IMR-90 (cell line): ENCODE measurements around the gene TNFSF13B. TPM values are rescaled to one million over a fixed set of nuclear protein-coding genes. Genes with fewer than 3 reads are reported as not detected.

Source experiments
- ATAC-seq: fragments of 200-7000 bp; cut with Tn5 transposase; 2 replicates; pipeline ENCODE4 v1.9.1; 2020; ENCODE audit warnings: low read depth, mild to moderate bottlenecking, moderate library complexity
- BruUV-seq: library from RNA; stranded (reverse); fragments of 400-500 nt; replicated peaks from 2 replicates; lab custom pipeline; 2021; lab: Mats Ljungman, UMichigan
- CTCF ChIA-PET: fragments of 300-600 bp; formaldehyde crosslinking; extraction: SDS; loops from one replicate; lab custom pipeline; 2021; ENCODE audit warnings: antibody characterized with exemption; lab: Yijun Ruan, JAX
- POLR2A ChIA-PET: fragments of 300-600 bp; sonication (Branson Sonifier 250); formaldehyde crosslinking; loops from one replicate; lab custom pipeline; 2022; ENCODE audit warnings: antibody characterized with exemption; ENCODE audit not compliant: unreplicated experiment; lab: Charles Lee
- DNase-seq: peaks from one replicate; pipeline ENCODE4 v3.0.0; 2013
- H2AFZ ChIP-seq: replicated peaks from 2 replicates; pipeline ENCODE3; 2013; ENCODE audit warnings: low read length, mild to moderate bottlenecking; ENCODE audit not compliant: poor library complexity
- H2AK5ac ChIP-seq: 2 replicates; pipeline ENCODE4 v1.6.1; 2013; ENCODE audit warnings: low read depth, low read length, inconsistent platforms
- H2AK9ac ChIP-seq: replicated peaks from 2 replicates; pipeline ENCODE3; 2013; ENCODE audit warnings: mild to moderate bottlenecking, low read depth, low read length, moderate library complexity; ENCODE audit not compliant: poor library complexity
- H2BK120ac ChIP-seq: 2 replicates; pipeline ENCODE4 v1.6.1; 2013; ENCODE audit warnings: low read depth, low read length, inconsistent platforms
- H2BK15ac ChIP-seq: 3 replicates; pipeline ENCODE4 v1.6.1; 2013; ENCODE audit warnings: low read depth, low read length, inconsistent platforms
- H2BK20ac ChIP-seq: 2 replicates; pipeline ENCODE4 v1.6.1; 2013; ENCODE audit warnings: low read depth, mild to moderate bottlenecking, inconsistent platforms, low read length, moderate library complexity
- H2BK5ac ChIP-seq: 2 replicates; pipeline ENCODE4 v1.6.1; 2013; ENCODE audit warnings: mild to moderate bottlenecking, low read depth, low read length, inconsistent platforms; ENCODE audit not compliant: poor library complexity, severe bottlenecking
- H3K14ac ChIP-seq: replicated peaks from 2 replicates; pipeline ENCODE4 v1.6.1; 2013; ENCODE audit warnings: low read depth, low read length, inconsistent platforms
- H3K18ac ChIP-seq: 2 replicates; pipeline ENCODE4 v1.6.1; 2013; ENCODE audit warnings: low read depth, low read length, control low read depth
- H3K23ac ChIP-seq: 2 replicates; pipeline ENCODE4 v1.6.1; 2013; ENCODE audit warnings: low read depth, low read length, inconsistent platforms
- H3K27ac ChIP-seq: 2 replicates; pipeline ENCODE4 v1.5.1; 2013; ENCODE audit warnings: mild to moderate bottlenecking, control low read depth, low read length; ENCODE audit not compliant: insufficient read depth
- H3K27me3 ChIP-seq: 2 replicates; pipeline ENCODE4 v1.6.1; 2013; ENCODE audit warnings: low read length; ENCODE audit not compliant: control insufficient read depth, insufficient read depth
- H3K36me3 ChIP-seq: 2 replicates; pipeline ENCODE4 v1.6.1; 2013; ENCODE audit warnings: low read length, mixed read lengths; ENCODE audit not compliant: control insufficient read depth, insufficient read depth
- H3K4ac ChIP-seq: 2 replicates; pipeline ENCODE4 v1.6.1; 2013; ENCODE audit warnings: low read depth, low read length, inconsistent platforms
- H3K4me1 ChIP-seq: 2 replicates; pipeline ENCODE4 v1.6.1; 2013; ENCODE audit warnings: low read length, mixed read lengths; ENCODE audit not compliant: control insufficient read depth, insufficient read depth
- H3K4me2 ChIP-seq: 2 replicates; pipeline ENCODE4 v1.6.1; 2013; ENCODE audit warnings: low read depth, mild to moderate bottlenecking, control low read depth, low read length, moderate library complexity
- H3K4me3 ChIP-seq: 2 replicates; pipeline ENCODE4 v1.5.1; 2013; ENCODE audit warnings: low read depth, mild to moderate bottlenecking, control low read depth, low read length, moderate library complexity; ENCODE audit not compliant: insufficient read depth
- H3K56ac ChIP-seq: 2 replicates; pipeline ENCODE4 v1.6.1; 2013; ENCODE audit warnings: low read length, inconsistent platforms; ENCODE audit not compliant: insufficient read depth; ENCODE audit errors: extremely low read depth
- H3K79me1 ChIP-seq, 2 experiments: 2 replicates each; pipeline ENCODE4 v1.6.1; 2013; ENCODE audit warnings: low read length in 2 of 2, inconsistent platforms in 1 of 2, low read depth in 1 of 2
- H3K9ac ChIP-seq: 2 replicates; pipeline ENCODE4 v1.6.1; 2013; ENCODE audit warnings: low read depth, low read length, control low read depth
- H3K9me1 ChIP-seq: 2 replicates; pipeline ENCODE4 v1.6.1; 2013; ENCODE audit warnings: low read length, inconsistent platforms; ENCODE audit not compliant: insufficient read depth
- H3K9me3 ChIP-seq: 2 replicates; pipeline ENCODE4 v1.6.1; 2013; ENCODE audit warnings: low read length; ENCODE audit not compliant: control insufficient read depth, insufficient read depth
- H4K20me1 ChIP-seq: 2 replicates; pipeline ENCODE4 v1.6.1; 2013; ENCODE audit warnings: low read length, inconsistent platforms; ENCODE audit not compliant: insufficient read depth
- H4K5ac ChIP-seq: 2 replicates; pipeline ENCODE4 v1.6.1; 2013; ENCODE audit warnings: mild to moderate bottlenecking, low read depth, low read length, control low read depth
- H4K8ac ChIP-seq, 2 experiments: 2 replicates each; pipeline ENCODE4 v1.6.1; 2013; ENCODE audit warnings: low read depth in 2 of 2, low read length in 2 of 2, control low read depth in 1 of 2, inconsistent platforms in 1 of 2
- H4K91ac ChIP-seq: 2 replicates; pipeline ENCODE4 v1.6.1; 2013; ENCODE audit warnings: low read depth, low read length, inconsistent platforms; ENCODE audit not compliant: insufficient read depth
- BHLHE40 ChIP-seq: fragments of 150-350 bp; IDR thresholded peaks from 2 replicates; pipeline ENCODE4 v1.6.1; 2016; ENCODE audit warnings: mild to moderate bottlenecking, low read depth, low read length
- CEBPB ChIP-seq: IDR thresholded peaks from 2 replicates; pipeline ENCODE4 v1.6.1; 2012; ENCODE audit warnings: low read depth, low read length, improper control_type of control experiment
- MAZ ChIP-seq: IDR thresholded peaks from 2 replicates; pipeline ENCODE4 v1.6.1; 2012; ENCODE audit warnings: low read depth, mild to moderate bottlenecking, low read length, improper control_type of control experiment, moderate library complexity, borderline replicate concordance
- NFE2L2 ChIP-seq: fragments of 150-350 bp; IDR thresholded peaks from 2 replicates; pipeline ENCODE4 v1.6.1; 2016; ENCODE audit warnings: low read depth, mild to moderate bottlenecking, low read length
- POLR2A ChIP-seq: IDR thresholded peaks from 2 replicates; pipeline ENCODE4 v1.6.1; 2012; ENCODE audit warnings: mild to moderate bottlenecking, low read depth, low read length
- RCOR1 ChIP-seq: IDR thresholded peaks from 2 replicates; pipeline ENCODE4 v1.6.1; 2012; ENCODE audit warnings: mild to moderate bottlenecking, low read length, improper control_type of control experiment; ENCODE audit not compliant: insufficient replicate concordance
- RFX5 ChIP-seq: IDR thresholded peaks from 2 replicates; pipeline ENCODE4 v1.8.0; 2012; ENCODE audit warnings: low read depth, mild to moderate bottlenecking, low read length, moderate library complexity
- WGBS, 2 experiments: methylation state at CpG; one replicate each; pipeline versions ENCODE4 v1.1.5 to v1.1.7; 2013; ENCODE audit warnings: missing lambda C conversion rate in 2 of 2; ENCODE audit not compliant: insufficient read length in 1 of 2; ENCODE audit errors: extremely low coverage in 2 of 2; 5-methylcytosine and 5-hydroxymethylcytosine counted together
- dilution Hi-C: fragments of 300-500 bp; cut with HindIII; formaldehyde crosslinking; loops from one replicate; pipeline ENCODE4 v1.14.3; 2018; ENCODE audit warnings: low sequenced_read_pairs; ENCODE audit not compliant: unreplicated experiment
- in situ Hi-C: fragments of 300-500 bp; cut with MboI; formaldehyde crosslinking; loops from 3 replicates; pipeline ENCODE4 v1.14.3; 2019; ENCODE audit warnings: low sequenced_read_pairs, inconsistent platforms, mixed read lengths
- intact Hi-C: fragments of 100-400 bp; cut with micrococcal nuclease; formaldehyde crosslinking; loops from 2 replicates; pipeline ENCODE4 v1.10.0; 2022
- polyA plus RNA-seq, 3 experiments: library from polyadenylated mRNA; depleted of rRNA; stranded (reverse); fragments of >200 nt; gene quantifications; 2 replicates each; pipeline ENCODE4 v1.2.3, GENCODE V29; 2012; ENCODE audit warnings: low replicate concordance in 1 of 3
- total RNA-seq: library from RNA; depleted of rRNA; stranded (reverse); fragments of >200 nt; gene quantifications from 2 replicates; pipeline ENCODE4 v1.2.3, GENCODE V29; 2012

TNFSF13B gene
- total and polyA plus RNA-seq, 2 of the 4 experiments (the other 2 are of a cell fraction) = 0.29 to 0.54 TPM

- POLR2A ChIA-PET = no interaction called here
- H2AK9ac ChIP-seq = no peak overlapping the region
- H3K4ac ChIP-seq = no peak overlapping the region
- no peak for ATAC-seq
- H3K14ac ChIP-seq = no peak overlapping the region
- intact Hi-C loops (no loop called here), in situ Hi-C loops (loop anchor here (10.0 kb wide), 1 partner anchor 178 kb away; no protein-coding TSS in a partner anchor), dilution Hi-C loops (no loop called here)
- no peaks in the 10 kb centered on the region for H4K20me1 ChIP-seq
- H3K27ac ChIP-seq = no peak overlapping the region
- H4K5ac ChIP-seq = no peak overlapping the region
- H3K36me3 ChIP-seq = no peaks in the 10 kb centered on the region
- H2BK15ac ChIP-seq = no peak overlapping the region
- H2AFZ ChIP-seq = no peak overlapping the region
- no peaks in the 10 kb centered on the region for H3K79me1 ChIP-seq
- TF ChIP-seq POLR2A (no peak), CEBPB (no peak), RCOR1 (no peak), RFX5 (no peak), MAZ (no peak), BHLHE40 (no peak), NFE2L2 (no peak)
- H3K4me2 ChIP-seq = no peak overlapping the region
- no TSS peak for BruUV-seq
- H2BK120ac ChIP-seq = no peak overlapping the region
- H3K18ac ChIP-seq = no peak overlapping the region
- WGBS, 2 experiments = no CpG with 5 or more reads among the region's 6 CpGs
- no peak overlapping the region for H3K23ac ChIP-seq
- no peak overlapping the region for H3K56ac ChIP-seq
- no peak overlapping the region for H2AK5ac ChIP-seq
- H3K4me1 ChIP-seq = no peaks in the 10 kb centered on the region
- H4K8ac ChIP-seq = no peak overlapping the region
- H2BK20ac ChIP-seq = no peak overlapping the region
- CTCF ChIA-PET = no interaction called here
- H3K4me3 ChIP-seq = no peak overlapping the region
- no peak overlapping the region for H4K91ac ChIP-seq
- no peaks in the 10 kb centered on the region for H3K9me3 ChIP-seq
- H3K27me3 ChIP-seq = peaks cover 17% of the 10 kb centered on the region
- no peaks in the 10 kb centered on the region for H3K9me1 ChIP-seq
- H2BK5ac ChIP-seq = no peak overlapping the region
- no peak overlapping the region for H3K9ac ChIP-seq
- DNase-seq = no peak
Measured at GRCh38 chr13:108326309-108326708, 56.8 kb downstream of the TNFSF13B start.
